ENCODE measurements around the gene ZNF343.
"Not testable (repeated sequence)": the region's sequence is repeated elsewhere in the genome, so short reads cannot be mapped to it uniquely, and the experiment has no call there.

ZNF343 gene

DNA sequence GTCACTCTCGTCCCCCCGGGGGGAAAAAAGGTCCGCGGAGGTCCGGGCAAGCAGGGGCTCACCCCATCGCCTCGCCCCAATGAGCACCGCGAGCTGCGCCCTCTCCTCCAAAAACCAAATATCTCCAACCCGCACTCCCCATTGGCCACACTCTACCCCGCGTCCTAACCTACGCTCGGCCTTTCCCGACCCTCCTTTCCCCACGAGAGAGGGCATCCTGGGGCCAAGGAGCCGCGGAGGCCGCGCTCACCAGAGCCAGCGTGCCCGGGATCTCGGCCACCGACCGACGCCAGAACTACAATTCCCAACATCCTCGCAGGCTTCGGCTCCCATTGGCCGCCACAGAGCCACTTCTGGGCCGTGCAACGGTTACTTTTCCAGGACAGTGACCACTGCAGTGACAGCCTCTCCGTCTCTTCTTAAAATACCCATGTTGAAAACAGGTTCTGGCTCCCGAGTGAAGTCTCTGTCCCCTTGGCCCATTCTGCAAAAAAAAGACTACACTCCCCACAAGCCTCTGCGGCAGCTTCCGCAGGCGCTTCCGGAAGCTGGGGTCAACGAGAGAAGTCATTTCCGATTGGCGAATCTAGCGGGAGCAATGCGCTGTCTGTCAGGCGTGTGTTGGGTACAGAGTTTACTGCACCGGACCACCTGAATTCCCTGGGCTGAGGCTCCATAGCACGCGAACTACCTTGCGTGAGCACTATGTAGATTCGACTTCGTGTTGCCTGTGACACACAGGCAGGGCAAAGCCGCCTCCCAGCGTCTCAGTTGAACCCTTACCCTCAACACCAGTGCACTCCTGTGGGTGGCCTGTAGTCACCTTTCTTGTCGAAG is at the start of gene ZNF343:
Gene ZNF343 (minus strand): TSS at position 285 of the 837 bp plus-strand sequence. CDS start 15,020 bp downstream, outside the sequence.
- peak; percentile 90 for FAIRE-seq

DNA sequence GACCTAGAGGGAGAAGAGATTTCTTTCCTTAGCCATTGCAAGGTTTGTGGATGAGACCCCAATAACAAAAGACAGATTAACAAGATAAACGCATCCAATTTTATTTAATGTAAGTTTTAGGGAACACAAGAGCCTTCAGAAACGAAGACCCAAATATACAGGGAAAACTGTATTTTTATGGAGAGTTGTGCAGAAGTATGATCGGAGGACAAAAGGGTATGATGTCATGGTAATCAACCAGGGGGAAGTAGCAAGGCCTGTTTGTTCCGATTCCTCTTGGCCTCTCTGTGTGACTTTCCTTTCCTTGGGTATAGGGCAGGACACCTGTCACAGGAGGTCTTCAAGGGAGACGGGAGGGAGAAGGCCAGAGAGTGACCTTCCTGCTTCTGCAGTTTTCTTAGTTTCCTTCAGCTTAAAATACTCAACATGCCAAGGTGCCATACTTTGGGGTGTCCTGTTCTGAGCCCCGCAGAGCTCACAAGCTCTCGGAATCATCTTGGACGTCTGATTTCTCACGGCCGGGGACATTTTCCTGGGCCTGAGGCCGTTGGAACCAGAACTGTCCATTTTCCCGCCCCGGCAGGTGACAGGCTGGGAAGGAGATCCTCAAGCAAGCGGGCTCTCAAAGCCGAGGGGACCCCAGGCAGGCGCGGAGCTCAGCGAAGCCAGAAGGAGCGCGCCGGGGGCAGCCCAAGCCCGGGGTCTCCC is 49.3 kb upstream of the ZNF343 start:
- no peak for FAIRE-seq

DNA sequence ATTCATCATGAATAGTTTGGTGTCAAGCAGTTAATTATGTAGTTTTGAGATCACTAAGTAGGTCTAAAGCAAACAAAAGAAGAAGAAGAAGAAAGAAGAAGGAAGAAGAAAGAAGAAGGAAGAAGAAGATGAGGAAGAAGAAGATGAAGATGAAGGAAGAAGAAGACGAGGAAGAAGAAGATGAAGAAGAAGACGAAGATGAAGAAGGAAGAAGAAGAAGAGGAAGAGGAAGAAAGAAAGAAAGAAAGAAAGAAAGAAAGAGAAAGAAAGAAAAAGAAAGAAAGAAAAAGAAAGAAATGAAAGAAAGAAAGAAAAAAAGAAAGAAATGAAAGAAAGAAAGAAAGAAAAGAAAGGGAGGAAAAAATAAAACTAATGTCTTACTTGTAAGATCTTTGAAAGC is 36.9 kb upstream of the ZNF343 start:
- no peak for FAIRE-seq

DNA sequence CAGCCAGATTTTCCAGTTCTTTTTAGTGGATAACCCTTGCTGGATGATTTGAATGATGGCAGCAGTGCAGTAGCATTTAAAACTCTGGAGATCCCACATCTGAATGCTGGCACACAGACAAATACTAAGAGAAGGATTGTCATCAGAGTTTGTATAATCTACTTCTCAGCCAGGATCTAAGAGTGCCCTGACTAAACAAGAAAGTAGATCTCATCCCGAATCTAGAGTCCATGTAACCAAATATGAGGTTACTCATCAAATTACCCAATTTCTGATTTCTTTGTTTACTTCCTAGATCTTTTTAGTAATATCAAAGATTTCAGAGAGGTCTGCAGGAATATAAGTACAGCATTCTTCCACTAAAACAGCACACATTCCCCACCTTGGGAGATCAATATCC is 35.5 kb upstream of the ZNF343 start:
- no peak for FAIRE-seq

DNA sequence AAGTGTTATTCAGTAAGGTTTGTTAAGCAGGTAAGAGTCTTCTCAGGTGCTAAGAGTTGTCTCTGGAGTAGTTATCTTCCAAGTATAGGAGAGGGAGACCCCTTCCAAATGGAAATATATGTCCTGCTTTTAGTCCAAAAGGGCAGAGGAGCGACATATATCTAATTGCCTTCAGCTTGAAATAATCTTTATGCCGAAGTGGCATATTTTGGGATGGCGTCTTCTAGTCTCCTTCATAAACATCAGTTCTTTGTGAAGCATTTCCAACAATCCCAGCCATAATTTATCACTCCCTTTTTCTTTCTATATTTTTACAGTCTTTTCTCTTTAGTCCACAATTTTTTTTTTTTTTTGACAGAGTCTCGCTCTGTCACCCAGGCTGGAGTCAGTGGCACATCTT is 33.6 kb upstream of the ZNF343 start:
- FAIRE-seq, result no peak

DNA sequence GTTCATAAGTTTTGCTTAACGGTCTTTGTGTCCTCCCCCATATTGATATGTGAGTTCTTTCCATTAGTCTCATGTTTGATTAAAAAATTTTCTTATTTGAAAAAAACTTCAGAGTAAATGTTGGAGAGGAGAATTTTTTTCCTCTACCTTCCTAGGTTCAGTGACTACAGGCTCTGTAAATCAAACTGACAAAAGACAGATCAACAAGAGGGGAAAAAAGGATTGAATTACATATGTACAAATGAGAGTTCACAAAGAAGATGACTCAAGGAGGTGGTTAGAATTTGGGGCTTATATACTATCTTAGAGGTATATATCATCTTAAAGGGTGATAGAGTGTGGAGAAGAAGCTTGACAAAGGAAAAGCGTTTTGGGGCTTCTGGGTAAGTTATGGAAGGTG is 33.2 kb upstream of the ZNF343 start:
- no peak for FAIRE-seq

DNA sequence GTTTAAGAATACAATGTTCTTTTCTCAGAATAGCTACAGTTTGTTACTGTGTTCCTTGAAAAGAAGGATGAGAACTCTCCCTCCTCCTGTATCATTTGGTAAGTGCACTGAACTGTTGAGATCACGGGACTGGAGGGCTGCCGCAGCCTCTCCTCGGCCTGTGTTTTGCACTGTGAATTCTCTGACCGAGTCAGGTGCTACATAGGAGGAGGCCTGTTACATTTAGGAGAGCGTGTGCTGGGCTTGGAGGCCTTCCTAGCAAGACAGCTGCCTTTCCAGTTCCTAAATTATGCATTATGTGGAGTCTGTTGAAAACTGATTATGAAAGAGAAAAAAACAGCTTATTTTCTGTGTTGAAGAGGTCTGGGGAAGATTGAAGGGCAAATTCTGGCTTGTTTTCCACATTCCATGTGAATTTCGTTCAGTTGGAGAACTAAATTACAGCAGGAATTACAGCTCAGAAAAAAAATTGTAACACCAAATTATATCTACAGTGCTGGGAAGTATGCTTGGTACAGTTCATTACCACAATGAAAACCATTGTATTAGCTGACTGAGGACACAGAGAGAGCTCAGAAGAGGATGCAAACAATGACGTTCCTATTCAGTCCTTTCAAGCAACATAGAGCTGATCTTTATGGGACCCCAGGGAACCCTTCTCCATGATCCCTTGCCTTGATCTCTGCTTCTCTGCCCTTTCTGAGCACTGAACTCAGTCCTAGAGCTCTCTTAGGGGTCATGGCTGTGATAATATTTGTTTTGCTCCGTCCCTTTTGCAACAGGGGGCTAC is 30.4 kb upstream of the ZNF343 start:
- no peak for FAIRE-seq

DNA sequence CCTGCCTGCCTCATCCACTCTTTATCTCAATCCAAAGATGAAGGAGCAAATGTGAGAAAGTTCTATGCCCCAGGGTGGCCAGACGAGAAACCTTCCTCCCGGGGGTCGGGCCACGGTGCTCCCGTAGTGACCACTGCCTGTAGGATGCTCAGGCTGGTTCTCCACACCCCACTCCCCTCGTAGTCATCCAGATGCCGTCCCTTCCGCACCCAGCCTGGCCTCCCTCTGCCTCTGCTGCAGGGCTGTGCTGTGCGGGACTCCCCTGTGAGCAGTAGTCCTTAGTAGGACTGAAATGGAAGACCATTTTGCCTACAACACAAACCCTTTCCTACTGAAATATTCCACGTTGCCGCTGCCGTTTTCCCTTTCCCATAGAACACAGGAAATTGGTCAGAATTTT is 29.6 kb upstream of the ZNF343 start:
- FAIRE-seq, result no peak

DNA sequence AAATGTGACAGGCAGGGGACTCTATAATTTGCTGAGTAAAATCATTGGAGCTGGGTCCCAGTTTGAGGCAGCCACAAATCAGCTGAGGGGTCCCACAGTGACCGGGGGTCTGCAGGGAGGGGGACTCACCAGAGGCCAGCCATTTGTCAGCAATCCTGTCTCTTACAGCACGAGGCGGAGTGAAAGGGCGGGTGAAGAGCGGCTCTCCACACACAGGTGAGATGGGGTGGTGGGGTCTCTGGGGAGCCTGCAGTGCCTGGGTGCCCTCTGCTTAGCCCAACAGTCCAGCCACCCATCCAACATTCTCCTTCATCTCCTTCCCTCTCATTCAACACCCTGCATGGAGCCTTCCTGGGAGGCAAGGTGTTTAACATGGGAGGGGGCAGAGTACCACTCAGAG is 28.4 kb upstream of the ZNF343 start:
- FAIRE-seq, result no peak

DNA sequence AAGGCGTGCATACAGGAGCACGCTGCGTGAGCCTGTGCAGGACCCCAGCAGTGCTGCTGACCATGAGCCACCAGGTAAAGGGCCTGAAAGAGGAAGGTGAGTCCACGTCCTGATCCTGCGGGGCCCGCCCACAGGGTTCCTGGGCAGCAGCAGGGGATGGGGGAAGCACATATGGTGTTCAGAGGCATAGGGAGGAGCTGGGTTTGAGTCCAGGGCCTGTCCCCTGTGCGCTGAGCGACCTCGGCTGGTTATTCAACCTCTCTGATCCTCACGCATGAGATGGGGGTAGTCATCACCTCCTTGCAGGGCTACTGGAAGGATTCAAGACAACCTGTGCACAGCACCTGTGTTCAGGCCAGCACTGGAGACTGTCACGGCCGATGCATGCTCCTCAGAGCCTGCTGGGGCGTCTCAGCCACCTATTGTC is 27.9 kb upstream of the ZNF343 start, which contains the start of gene TMC2:
Gene TMC2 (plus strand): TSS at position 14 of the 427 bp plus-strand sequence. CDS start 49 bp downstream, at position 63.
- no peak for FAIRE-seq

DNA sequence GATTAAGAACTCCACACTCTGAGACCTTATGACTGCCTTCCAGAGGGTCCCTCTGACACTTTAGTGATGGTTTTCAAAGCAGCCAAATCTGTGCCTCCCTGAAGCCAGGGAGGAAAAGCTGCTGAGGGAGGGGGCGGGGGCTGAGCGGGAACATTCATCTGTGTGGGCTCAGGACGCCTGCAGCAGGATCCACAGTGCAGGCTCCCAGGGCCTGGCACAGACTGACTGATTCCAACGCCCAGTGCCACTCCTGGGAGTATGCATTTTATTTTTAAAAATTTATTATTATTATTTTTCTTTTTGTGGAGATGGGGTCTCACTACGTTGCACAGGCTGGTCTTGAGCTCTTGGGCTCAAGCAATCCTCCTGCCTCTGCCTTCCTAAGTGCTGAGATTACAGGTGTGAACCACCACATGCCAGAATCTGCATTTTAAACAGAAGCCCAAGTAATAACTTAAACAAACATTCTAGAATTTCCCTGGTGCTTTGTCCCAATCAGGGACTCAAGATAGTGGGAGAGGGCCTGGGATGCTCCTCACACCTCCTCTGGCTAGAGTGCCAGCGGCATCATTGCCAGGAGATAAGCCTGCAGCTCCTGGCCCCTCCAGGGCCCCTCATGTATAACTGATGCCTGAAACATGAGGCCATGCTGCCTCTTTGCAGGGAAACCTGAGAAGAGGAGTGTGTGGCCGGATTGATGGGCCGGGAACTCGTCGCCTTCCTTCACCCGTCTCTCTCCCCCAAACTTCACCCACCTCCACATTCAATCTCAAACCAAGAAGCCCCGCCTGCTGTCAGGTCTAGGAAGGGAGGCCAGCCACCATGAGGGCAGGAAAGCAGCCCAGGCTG is 27.2 kb upstream of the ZNF343 start:
- FAIRE-seq, result no peak

DNA sequence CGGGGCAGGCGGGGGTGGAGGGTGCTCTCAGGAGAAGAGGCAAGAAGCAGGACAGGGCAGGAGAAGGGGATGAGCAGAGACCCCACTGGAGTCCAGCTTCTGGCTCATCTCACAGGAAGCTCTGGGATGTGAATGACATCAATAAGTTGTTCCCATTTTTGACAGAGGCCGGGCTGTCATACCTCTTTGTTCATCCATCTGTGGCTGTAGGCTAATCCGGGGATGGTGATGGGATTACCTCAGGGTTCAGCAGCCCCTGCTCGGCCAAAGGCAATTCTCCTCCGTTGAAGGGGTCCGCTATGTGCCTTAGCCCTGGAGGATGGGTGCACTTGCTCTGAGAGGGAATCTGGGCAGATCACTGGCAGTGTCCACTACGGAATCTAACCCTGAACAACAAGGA is 24.4 kb upstream of the ZNF343 start:
- FAIRE-seq, result no peak

DNA sequence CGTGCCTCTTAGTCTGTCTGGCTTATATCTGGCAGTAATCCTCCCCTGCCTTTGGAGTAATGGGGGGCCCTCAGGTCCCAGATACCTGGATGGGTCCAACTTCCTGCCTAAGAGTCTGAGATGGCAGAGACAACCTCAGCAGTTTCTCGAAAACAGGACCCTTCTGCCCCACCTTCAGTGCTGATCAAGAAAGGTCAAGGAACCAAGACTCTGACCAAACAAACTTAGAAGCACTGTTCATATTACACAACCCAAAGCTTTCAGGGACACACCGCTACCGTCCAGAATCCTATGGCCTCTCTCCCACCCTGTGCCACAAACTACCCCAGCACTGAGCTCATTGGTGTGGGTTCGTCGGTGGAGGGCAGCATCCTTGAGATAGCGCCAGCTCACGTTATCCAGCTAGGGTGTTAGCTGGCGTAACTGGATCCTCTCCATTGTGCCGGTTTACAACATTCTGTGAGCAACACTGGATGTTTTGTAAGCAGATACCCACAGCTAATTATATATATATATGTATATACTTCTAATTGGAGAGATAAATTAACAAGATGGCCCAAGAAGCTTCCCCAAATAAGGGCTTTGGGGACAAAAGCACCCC is 20.1 kb upstream of the ZNF343 start:
- no peak for FAIRE-seq

DNA sequence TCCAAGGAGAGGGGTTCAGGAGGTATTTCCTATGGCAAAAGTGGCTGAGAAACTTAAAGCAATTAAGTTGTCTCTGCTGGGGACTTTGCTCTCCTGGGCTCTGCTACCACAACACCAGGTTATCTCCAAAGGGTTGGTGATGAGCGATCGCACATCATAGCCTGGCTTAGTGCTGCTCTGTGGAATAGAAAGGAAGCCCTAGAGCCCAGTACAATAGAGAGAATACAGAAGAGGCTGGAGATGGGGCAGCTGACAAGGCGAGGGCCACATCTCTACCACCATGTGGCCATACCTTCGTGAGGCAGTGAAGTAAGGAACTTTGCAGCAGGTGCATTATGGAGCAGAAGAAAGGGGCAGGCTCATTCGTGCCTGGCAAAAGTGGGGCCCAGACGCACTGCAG is 19.0 kb upstream of the ZNF343 start:
- FAIRE-seq, result no peak

DNA sequence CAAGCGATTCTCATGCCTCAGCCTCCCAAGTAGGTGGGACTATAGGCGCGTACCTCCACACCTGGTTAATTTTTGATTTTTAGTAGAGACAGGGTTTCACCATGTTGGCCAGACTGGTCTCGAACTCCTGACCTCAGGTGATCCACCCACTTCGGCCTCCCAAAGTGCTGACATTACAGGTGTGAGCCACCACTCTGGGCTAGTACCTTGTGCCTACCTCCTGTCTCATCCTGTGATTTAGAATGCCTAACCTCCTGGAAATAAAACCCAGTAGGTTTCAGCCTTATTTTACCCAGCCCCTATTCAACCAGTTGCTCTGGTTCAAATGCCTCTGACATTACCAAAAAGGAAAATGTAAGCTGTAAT is 17.5 kb upstream of the ZNF343 start:
- FAIRE-seq, result not testable (repeated sequence)

DNA sequence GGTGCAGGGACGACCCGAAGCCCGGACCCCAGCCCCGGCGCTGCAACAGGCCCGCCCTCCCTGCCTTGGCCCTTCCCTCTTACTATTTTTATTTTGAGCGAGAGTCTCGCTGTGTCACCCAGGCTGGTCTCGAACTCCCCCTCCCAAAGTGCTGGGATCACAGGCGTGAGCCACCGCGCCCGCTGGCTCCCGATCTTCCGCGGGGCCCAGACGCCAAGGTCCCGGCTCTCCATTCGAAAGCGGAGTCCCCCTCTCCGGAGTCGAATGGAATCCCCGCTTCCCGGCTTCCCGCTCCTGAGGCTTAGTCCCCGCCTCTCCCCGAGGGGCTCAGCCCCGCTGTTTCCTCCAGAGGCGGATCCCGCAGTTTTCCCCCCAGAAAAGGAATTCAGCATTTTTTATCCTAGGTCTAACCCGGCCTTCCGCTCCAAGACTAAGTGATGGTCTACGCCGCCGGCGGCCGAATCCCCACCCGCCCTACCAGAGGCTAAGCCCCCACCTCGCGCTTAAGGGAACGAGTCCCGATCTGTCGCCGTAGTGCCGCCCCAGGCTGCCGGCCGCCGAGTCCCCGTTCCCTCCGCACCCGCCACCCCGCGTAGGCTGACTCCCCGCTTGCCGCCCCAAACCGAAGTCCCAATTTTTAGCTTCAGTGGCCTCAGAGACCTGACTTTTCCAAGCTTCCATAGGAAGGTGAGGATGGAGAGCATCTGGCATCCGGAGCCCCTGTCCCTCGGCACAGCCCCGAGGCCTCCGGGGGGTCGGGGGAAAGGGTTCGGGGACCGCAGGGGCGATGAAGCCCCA is 16.2 kb upstream of the ZNF343 start:
- FAIRE-seq, result no peak

DNA sequence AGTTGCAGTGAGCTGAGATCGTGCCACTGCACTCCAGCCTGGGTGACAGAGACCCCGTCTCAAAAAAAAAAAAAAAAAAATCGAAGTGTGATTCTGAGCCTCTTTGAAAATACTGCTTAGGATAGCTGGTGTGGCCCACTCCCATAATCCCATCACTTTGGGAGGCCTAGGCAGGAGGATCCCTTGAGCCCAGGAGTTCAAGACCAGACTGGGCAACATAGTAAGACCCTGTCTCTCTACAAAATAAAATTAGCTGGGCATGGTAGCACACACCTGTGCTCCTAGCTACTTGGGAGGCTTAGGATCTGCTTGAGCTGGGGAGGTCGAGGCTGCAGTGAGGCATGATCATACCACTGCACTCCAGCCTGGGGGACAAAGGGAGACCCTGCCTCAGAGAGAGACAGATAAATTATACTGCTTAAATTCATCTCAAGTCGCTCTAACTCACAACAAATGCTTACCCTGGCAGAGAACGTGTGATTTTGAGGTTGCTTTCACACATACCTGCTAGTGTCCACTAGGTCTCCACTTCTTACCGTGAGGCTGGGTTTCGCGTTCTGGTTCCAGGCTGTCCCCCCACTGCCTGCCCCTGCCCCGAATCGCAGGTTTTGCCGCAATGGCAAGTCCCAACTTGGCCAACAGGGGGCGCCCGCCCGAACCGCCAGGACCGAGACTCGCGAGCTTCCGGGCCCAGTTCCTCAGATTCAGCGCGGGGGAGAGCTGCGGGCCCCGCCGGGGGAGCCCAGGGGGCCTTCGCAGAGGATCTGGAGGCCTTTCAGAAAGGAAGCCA is 15.4 kb upstream of the ZNF343 start:
- FAIRE-seq, result no peak

DNA sequence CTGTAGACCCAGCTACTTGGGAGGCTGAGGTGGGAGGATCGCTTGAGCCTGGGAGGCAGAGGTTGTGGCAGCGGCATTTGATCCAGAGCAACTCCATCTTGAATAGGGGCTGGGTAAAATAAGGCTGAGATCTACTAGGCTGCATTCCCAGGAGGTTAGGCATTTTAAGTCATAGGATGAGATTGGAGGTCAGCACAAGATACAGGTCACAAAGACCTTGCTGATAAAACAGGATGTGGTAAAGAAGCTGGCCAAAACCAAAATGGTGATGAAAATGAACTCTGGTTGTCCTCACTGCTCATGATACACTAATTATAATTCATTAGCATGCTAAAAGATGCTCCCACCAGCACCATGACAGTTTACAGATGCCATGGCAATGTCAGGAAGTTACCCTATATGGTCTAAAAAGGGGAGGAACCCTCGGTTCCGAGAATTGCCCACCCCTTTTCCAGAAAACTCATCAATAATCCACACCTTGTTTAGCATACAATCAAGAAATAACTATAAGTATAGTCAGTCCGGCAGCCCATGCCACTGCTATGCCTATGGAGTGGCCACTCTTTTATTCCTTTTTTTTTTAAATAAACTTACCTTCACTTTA is 14.2 kb upstream of the ZNF343 start:
- FAIRE-seq, result not testable (repeated sequence)

DNA sequence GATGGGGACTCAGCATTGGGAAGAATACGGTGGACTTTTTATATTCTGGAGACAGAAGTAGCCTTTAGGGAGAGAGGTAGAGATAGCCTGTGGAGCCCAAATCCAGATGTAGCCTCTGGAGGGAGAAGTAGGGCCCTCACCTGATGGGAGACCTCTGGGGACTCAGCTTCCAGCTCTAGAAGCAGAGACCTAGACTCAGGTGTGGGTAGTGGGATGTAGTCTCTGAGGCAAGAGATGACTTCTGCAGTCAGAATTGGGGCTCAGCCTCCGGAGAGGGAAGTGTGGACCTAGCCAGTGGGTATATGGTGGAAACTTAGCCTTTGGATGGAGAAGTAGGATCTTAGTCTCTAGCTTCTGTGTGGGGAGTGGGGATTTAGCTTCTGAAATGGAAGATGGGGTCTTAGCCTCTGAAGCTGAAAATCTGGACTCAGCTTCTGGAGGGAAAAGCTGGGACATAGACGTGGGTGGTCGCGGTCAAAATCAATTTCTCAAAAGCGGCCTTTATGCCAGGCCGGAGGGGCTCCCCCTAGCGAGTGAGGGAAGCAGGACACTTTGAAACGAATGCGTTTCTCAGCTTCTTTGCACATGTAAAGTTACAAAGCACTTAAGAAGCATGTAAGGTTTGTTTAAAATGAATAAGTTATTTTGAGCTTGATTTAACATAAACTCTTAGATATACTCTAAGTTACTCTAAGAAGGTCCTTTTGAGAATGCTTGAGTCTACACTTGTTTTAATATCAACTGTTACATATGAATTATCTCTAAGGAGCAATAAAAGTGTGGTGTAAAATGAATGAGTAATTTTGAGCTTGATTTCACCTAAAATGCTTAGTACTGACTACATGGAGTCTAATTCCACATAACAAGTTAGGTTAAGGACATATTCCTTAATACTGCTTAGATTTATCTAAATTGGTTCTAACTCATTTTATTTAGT is 12.9 kb upstream of the ZNF343 start:
- no peak for FAIRE-seq
